Trophoblast cell (in vitro differentiated cells and primary cell): ENCODE results near the gene CCDC6.
A peak's percentile ranks its signal among the peaks of the same experiment; 100 is the strongest.

Experiments used
- DNase-seq, 2 donors: peaks; one replicate each; pipeline ENCODE4 v3.0.0-alpha.2; 2016
- H2AFZ ChIP-seq: 2 replicates; pipeline ENCODE4 v1.6.1; 2013; ENCODE audit warnings: low read length, moderate library complexity, mild to moderate bottlenecking; ENCODE audit not compliant: insufficient read depth, poor library complexity
- H2AK5ac ChIP-seq: 2 replicates; pipeline ENCODE4 v1.6.1; 2013; ENCODE audit warnings: mild to moderate bottlenecking, low read length
- H2BK120ac ChIP-seq: 2 replicates; pipeline ENCODE4 v1.6.1; 2013; ENCODE audit warnings: low read length, mild to moderate bottlenecking, moderate library complexity; ENCODE audit not compliant: insufficient read depth, poor library complexity
- H2BK12ac ChIP-seq: 2 replicates; pipeline ENCODE4 v1.6.1; 2013; ENCODE audit warnings: mild to moderate bottlenecking, low read length, moderate library complexity
- H2BK5ac ChIP-seq: 2 replicates; pipeline ENCODE4 v1.6.1; 2013; ENCODE audit warnings: low read length, low read depth, moderate library complexity, mild to moderate bottlenecking; ENCODE audit not compliant: poor library complexity
- H3K14ac ChIP-seq: 2 replicates; pipeline ENCODE4 v1.6.1; 2013; ENCODE audit warnings: mild to moderate bottlenecking, low read length
- H3K18ac ChIP-seq: 2 replicates; pipeline ENCODE4 v1.6.1; 2013; ENCODE audit warnings: mild to moderate bottlenecking, low read length
- H3K23ac ChIP-seq: 2 replicates; pipeline ENCODE4 v1.6.1; 2013; ENCODE audit warnings: low read length
- H3K27ac ChIP-seq: 2 replicates; pipeline ENCODE4 v1.5.1; 2013; ENCODE audit warnings: low read depth, mild to moderate bottlenecking, inconsistent platforms, low read length, moderate library complexity
- H3K27me3 ChIP-seq: 2 replicates; pipeline ENCODE4 v1.6.1; 2013; ENCODE audit warnings: inconsistent platforms, mild to moderate bottlenecking, low read length, moderate library complexity; ENCODE audit not compliant: insufficient read depth
- H3K36me3 ChIP-seq, 2 experiments: 1 replicate in 1 of 2; 2 replicates in 1 of 2; pipeline ENCODE4 v1.6.1; 2013; ENCODE audit warnings: low read length in 2 of 2, mild to moderate bottlenecking in 2 of 2, moderate library complexity in 1 of 2; ENCODE audit not compliant: insufficient read depth in 2 of 2, control insufficient read depth in 1 of 2
- H3K4ac ChIP-seq: 2 replicates; pipeline ENCODE4 v1.6.1; 2013; ENCODE audit warnings: low read depth, mild to moderate bottlenecking, low read length, moderate library complexity
- H3K4me1 ChIP-seq, 2 experiments: 1 replicate in 1 of 2; 2 replicates in 1 of 2; pipeline ENCODE4 v1.6.1; 2013; ENCODE audit warnings: low read length in 2 of 2, mild to moderate bottlenecking in 2 of 2, moderate library complexity in 1 of 2; ENCODE audit not compliant: insufficient read depth in 2 of 2, control insufficient read depth in 1 of 2
- H3K4me2 ChIP-seq: 2 replicates; pipeline ENCODE4 v1.6.1; 2013; ENCODE audit warnings: inconsistent platforms, mild to moderate bottlenecking, low read length, moderate library complexity
- H3K4me3 ChIP-seq: 2 replicates; pipeline ENCODE4 v1.5.1; 2013; ENCODE audit warnings: mild to moderate bottlenecking, low read depth, low read length, inconsistent platforms
- H3K79me1 ChIP-seq: one replicate; pipeline ENCODE4 v1.6.1; 2013; ENCODE audit warnings: low read length
- H3K79me2 ChIP-seq: 2 replicates; pipeline ENCODE4 v1.6.1; 2013; ENCODE audit warnings: low read length, mild to moderate bottlenecking; ENCODE audit not compliant: control insufficient read depth, insufficient read depth, poor library complexity
- H3K9ac ChIP-seq: 2 replicates; pipeline ENCODE4 v1.6.1; 2013; ENCODE audit warnings: mild to moderate bottlenecking, low read length
- H3K9me3 ChIP-seq: 2 replicates; pipeline ENCODE4 v1.6.1; 2013; ENCODE audit warnings: low read depth, mild to moderate bottlenecking, control low read depth, inconsistent platforms, low read length; ENCODE audit not compliant: insufficient read depth
- H4K12ac ChIP-seq: 2 replicates; pipeline ENCODE4 v1.6.1; 2013; ENCODE audit warnings: low read depth, mild to moderate bottlenecking, low read length, moderate library complexity
- H4K8ac ChIP-seq: 2 replicates; pipeline ENCODE4 v1.6.1; 2013; ENCODE audit warnings: low read depth, mild to moderate bottlenecking, low read length, moderate library complexity
- H4K91ac ChIP-seq: one replicate; pipeline ENCODE4 v1.6.1; 2013; ENCODE audit warnings: low read depth, mild to moderate bottlenecking, low read length, moderate library complexity
- WGBS: extraction: QIAGEN DNeasy Blood & Tissue Kit; methylation state at CpG from one replicate; pipeline ENCODE4 v1.1.7; 2013; ENCODE audit warnings: missing lambda C conversion rate; ENCODE audit not compliant: insufficient read length, insufficient coverage; ENCODE audit errors: extremely low coverage; 5-methylcytosine and 5-hydroxymethylcytosine counted together

The CCDC6 gene

DNA sequence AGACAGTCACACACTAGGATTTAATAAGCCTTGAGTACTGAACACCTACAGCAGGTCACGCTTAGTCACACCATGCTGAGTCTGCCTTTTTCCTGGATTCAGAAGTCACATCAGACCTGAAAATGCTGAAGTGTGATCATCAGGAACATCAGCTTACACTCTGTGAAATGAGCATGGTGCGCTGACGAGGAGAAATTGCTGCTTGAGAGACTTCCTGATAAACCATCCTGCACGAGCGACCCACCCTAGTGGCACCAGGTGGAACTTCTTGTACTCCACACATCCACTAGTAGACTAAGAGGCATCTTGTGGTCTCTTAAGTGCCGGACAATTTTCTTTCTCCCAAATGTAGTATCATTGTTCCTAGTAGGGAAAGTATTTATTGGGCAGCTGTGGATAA lies 101.3 kb downstream of the CCDC6 start:
- H3K79me1 ChIP-seq = no peaks in the 10 kb centered on the region
- no peaks in the 10 kb centered on the region for H3K9me3 ChIP-seq
- no peak overlapping the region for H2BK12ac ChIP-seq
- no peak overlapping the region for H2BK120ac ChIP-seq
- no peak overlapping the region for H4K91ac ChIP-seq
- H3K36me3 ChIP-seq = peaks cover 17 to 35% of the 10 kb centered on the region in 2 experiments
- no peaks in the 10 kb centered on the region for H3K79me2 ChIP-seq
- H4K12ac ChIP-seq = no peak overlapping the region
- no peak overlapping the region for H4K8ac ChIP-seq
- no peak overlapping the region for H3K18ac ChIP-seq
- no peak overlapping the region for H3K4ac ChIP-seq
- H3K4me3 ChIP-seq = no peak overlapping the region
- no peak overlapping the region for H3K27ac ChIP-seq
- no peak overlapping the region for H2BK5ac ChIP-seq
- no peaks in the 10 kb centered on the region for H3K4me1 ChIP-seq
- H2AK5ac ChIP-seq = no peak overlapping the region
- no peak overlapping the region for H2AFZ ChIP-seq
- H3K23ac ChIP-seq = no peak overlapping the region
- H3K27me3 ChIP-seq = no peaks in the 10 kb centered on the region
- H3K14ac ChIP-seq = no peak overlapping the region
- peak in 1 of 2 donors; percentile 43 for DNase-seq
- WGBS = no CpG with 5 or more reads among the region's 6 CpGs
- no peak overlapping the region for H3K4me2 ChIP-seq
- no peak overlapping the region for H3K9ac ChIP-seq

DNA sequence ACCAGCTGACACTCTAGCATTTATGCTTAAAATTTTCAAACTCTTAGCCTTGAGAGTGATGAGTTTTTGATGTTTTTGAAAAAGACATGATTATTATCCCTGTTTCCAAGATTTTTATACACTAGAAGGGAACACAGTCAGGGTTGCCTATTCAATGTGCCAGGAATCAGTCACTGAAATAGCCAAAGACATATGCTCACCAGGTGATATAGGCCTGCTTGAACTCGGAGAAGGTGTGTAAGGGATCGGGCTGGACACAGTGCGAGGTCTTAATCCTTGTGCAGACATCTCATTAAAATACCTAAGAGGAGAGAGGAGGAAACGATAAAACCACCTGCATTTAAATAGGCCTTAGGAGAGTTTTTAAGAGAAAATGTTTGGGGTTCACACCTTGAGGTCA lies 102.1 kb downstream of the CCDC6 start:
- Histone ChIP-seq H3K18ac (no peak overlapping the region), H4K8ac (no peak overlapping the region), H3K14ac (no peak overlapping the region), H2AK5ac (no peak overlapping the region), H3K4me1 (no peaks in the 10 kb centered on the region), H3K27me3 (no peaks in the 10 kb centered on the region), H3K4me2 (no peak overlapping the region), H3K36me3 (peaks cover 17 to 32% of the 10 kb centered on the region in 2 experiments), H3K4me3 (no peak overlapping the region), H2BK120ac (no peak overlapping the region), H3K9ac (no peak overlapping the region), H3K4ac (no peak overlapping the region), H3K9me3 (no peaks in the 10 kb centered on the region), H3K23ac (no peak overlapping the region), H3K79me2 (no peaks in the 10 kb centered on the region), H4K12ac (no peak overlapping the region), H2BK12ac (no peak overlapping the region), H3K79me1 (no peaks in the 10 kb centered on the region), H4K91ac (no peak overlapping the region), H2AFZ (no peak overlapping the region), H3K27ac (no peak overlapping the region), H2BK5ac (no peak overlapping the region)
- no peak for DNase-seq
- WGBS = no CpG with 5 or more reads among the region's 4 CpGs

DNA sequence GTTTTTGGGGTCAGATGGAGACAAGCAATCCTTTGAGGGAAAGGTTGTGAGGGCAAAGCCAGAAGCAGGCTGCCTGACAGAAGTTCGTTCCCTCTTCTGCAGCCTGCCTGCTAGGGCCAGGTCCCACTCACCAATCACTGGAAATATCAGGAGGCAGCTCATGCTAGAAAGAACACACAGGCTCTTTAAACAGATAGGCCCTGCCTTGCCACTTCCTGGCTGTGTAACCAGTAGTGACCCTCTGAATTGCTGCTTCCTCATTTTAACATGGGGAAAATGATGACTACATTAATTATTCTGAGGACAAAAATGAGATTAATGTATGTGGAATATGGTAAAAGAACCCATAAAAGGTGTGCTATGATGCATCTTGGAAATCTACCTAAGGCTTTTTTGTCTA lies 102.6 kb downstream of the CCDC6 start:
- Histone ChIP-seq H4K12ac (no peak overlapping the region), H2AK5ac (no peak overlapping the region), H3K23ac (no peak overlapping the region), H2BK120ac (no peak overlapping the region), H3K79me2 (no peaks in the 10 kb centered on the region), H3K9me3 (no peaks in the 10 kb centered on the region), H3K14ac (no peak overlapping the region), H2BK12ac (no peak overlapping the region), H2AFZ (no peak overlapping the region), H3K27ac (no peak overlapping the region), H3K4me1 (no peaks in the 10 kb centered on the region), H3K4me2 (no peak overlapping the region), H3K27me3 (no peaks in the 10 kb centered on the region), H3K4ac (no peak overlapping the region), H4K91ac (no peak overlapping the region), H3K9ac (no peak overlapping the region), H3K79me1 (no peaks in the 10 kb centered on the region), H3K4me3 (no peak overlapping the region), H4K8ac (no peak overlapping the region), H3K36me3 (peaks cover 17 to 32% of the 10 kb centered on the region in 2 experiments), H2BK5ac (no peak overlapping the region), H3K18ac (no peak overlapping the region)
- DNase-seq = no peak
- no CpG with 5 or more reads among the region's 1 CpG for WGBS

DNA sequence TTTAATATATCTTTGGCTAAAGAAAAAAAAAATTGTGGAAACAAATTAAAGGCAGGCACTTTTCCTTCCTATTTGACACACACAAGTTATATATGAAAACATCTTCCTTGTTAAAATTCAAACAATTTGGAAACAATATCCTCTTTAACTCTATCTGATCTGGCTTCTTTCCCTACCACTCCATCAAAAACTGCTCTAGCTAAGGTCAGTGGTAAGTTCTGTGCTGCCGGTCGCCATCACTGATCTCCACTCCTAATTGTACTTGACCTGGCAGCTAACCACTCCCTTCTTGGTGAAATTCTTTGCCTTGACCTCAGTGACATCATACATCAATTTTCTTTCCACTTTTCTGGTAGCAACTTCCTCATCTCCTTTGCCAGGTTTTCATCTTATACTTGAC lies 105.2 kb downstream of the CCDC6 start:
- no peaks in the 10 kb centered on the region for H3K79me1 ChIP-seq
- H2AFZ ChIP-seq = no peak overlapping the region
- DNase-seq = no peak
- H3K79me2 ChIP-seq = no peaks in the 10 kb centered on the region
- no peak overlapping the region for H3K4me3 ChIP-seq
- no peak overlapping the region for H2BK5ac ChIP-seq
- no peaks in the 10 kb centered on the region for H3K27me3 ChIP-seq
- no peaks in the 10 kb centered on the region for H3K4me1 ChIP-seq
- peaks cover 11 to 23% of the 10 kb centered on the region in 2 experiments for H3K36me3 ChIP-seq
- no peak overlapping the region for H3K27ac ChIP-seq
- H2BK120ac ChIP-seq = no peak overlapping the region
- H4K91ac ChIP-seq = no peak overlapping the region
- H2BK12ac ChIP-seq = no peak overlapping the region
- H3K23ac ChIP-seq = no peak overlapping the region
- no peak overlapping the region for H3K9ac ChIP-seq
- no peak overlapping the region for H3K4ac ChIP-seq
- H2AK5ac ChIP-seq = no peak overlapping the region
- no peak overlapping the region for H4K8ac ChIP-seq
- H3K18ac ChIP-seq = no peak overlapping the region
- H3K9me3 ChIP-seq = no peaks in the 10 kb centered on the region
- no peak overlapping the region for H3K14ac ChIP-seq
- no peak overlapping the region for H3K4me2 ChIP-seq
- H4K12ac ChIP-seq = no peak overlapping the region
- WGBS = no CpG with 5 or more reads among the region's 2 CpGs
